ENCODE measurements around the gene PHF12.
"Not testable (repeated sequence)": the region's sequence is repeated elsewhere in the genome, so short reads cannot be mapped to it uniquely, and the experiment has no call there.

The PHF12 gene

DNA sequence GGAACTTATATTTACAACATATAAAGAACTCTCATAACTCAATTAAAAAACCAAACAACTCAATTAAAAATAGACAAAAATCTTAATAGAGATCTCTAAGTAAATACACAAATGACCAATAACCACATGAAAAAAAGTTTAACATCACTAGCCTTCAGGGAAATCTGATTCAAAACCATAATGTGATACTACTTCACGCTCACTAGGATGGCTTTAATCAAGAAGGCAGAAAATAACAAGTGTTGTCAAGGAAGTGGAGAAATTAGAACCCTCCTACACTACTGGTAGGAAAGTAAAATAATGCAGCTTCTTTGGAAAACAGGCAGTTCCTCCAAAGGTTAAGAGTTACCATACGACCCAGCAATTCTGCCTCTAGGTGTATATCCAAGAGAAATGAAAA lies 8.4 kb downstream of the PHF12 start:
- Mint-ChIP-seq H3K27me3 (no peaks in the 10 kb centered on the region), H3K27ac (no peak overlapping the region), H3K4me1 (ENCODE audit: low read depth) (peaks cover 60% of the 10 kb centered on the region), H3K9me3 (no peaks in the 10 kb centered on the region), H3K4me3 (no peak overlapping the region), H3K36me3 (ENCODE audit: low read depth) (peaks cover 74% of the 10 kb centered on the region)
- intact Hi-C loops (cut with micrococcal nuclease) = no loop called here

DNA sequence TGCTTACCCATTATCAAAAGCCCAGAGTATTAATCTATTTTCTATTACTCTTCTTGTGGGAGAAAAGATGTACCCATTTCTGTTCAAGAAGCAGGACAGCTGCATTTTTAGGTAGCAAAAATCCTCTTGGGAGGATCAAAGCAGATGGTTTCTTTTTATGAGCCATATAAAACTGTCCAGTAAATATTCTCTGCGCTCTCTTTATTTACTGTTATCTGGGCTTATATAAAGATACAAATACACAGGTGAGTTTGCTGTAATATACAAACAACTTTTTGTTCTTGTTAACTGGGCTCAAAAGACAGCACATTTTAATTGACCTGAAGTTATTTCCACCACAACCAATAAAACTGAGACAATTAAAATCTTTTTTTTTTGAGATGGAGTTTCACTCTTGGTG lies 10.1 kb downstream of the PHF12 start:
- peaks cover 65% of the 10 kb centered on the region for H3K4me1 Mint-ChIP-seq (ENCODE audit: low read depth)
- H3K9me3 Mint-ChIP-seq = no peaks in the 10 kb centered on the region
- intact Hi-C loops (cut with micrococcal nuclease) = no loop called here
- no peaks in the 10 kb centered on the region for H3K27me3 Mint-ChIP-seq
- no peak overlapping the region for H3K27ac Mint-ChIP-seq
- no peak overlapping the region for H3K4me3 Mint-ChIP-seq
- peaks cover 72% of the 10 kb centered on the region for H3K36me3 Mint-ChIP-seq (ENCODE audit: low read depth)

DNA sequence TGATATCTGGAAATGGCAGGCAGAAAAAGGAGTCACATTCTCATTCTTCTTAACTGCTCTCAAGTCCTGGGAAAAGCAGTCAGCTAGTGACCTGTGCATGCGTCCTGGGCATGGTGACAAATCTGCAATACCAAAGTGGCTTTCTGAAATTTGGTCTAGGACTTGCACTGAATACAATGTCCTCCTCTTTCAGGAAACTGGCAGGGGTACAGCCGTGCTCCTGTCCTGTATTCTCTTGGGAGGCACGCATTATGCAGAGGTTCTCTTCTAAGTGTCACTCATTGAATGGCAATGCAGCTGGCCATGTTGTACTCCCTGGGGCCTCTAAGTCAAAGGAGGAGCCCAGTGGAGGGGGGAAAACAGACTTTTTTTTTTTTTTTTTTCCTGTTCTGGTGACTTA lies 10.6 kb downstream of the PHF12 start:
- Mint-ChIP-seq H3K4me1 (ENCODE audit: low read depth) (peaks cover 59% of the 10 kb centered on the region), H3K9me3 (no peaks in the 10 kb centered on the region), H3K4me3 (no peak overlapping the region), H3K27me3 (no peaks in the 10 kb centered on the region), H3K27ac (no peak overlapping the region), H3K36me3 (ENCODE audit: low read depth) (peaks cover 71% of the 10 kb centered on the region)
- intact Hi-C loops (cut with micrococcal nuclease) = no loop called here

DNA sequence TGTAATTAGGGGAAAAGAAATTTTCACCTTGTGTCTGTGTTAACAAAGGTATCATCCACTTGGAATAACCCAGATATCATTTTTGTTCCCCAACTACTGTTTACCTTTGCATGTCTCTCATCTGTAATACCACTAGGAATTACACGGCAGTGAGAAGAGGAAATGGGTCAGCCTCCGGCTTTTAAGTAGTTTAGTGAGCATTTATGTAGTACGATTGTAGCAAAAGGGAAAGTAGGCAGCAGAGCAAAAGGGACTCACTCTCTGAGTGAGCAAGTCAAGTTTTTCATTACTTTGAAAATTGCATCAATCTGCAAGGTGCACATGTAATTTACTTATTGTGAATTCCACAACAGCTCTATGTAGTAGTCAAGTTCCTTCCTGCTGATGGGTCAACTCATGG lies 11.2 kb downstream of the PHF12 start:
- H3K9me3 Mint-ChIP-seq = no peaks in the 10 kb centered on the region
- H3K36me3 Mint-ChIP-seq (ENCODE audit: low read depth) = peaks cover 66% of the 10 kb centered on the region
- H3K4me1 Mint-ChIP-seq (ENCODE audit: low read depth) = peaks cover 54% of the 10 kb centered on the region
- intact Hi-C loops (cut with micrococcal nuclease) = no loop called here
- H3K27ac Mint-ChIP-seq = no peak overlapping the region
- H3K27me3 Mint-ChIP-seq = no peaks in the 10 kb centered on the region
- H3K4me3 Mint-ChIP-seq = no peak overlapping the region

DNA sequence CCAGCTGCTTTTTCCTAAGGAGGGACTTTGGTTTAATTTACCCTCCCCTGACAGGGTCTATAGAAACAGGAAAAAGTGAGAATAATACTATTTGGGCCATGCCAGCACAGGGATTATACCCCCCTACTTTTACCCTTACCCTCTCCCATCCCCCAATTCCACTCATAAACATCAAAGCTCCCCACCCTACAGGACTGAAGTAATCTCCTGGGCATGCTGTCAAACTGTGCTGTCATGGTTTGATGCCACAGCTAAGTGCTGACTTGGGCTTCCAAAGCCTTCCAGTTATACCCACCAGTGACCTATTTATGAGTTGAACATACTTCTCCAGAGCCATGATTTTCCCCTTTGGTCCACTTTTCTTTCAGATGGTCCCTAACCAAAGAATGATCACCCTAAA lies 12.8 kb downstream of the PHF12 start:
- intact Hi-C loops (cut with micrococcal nuclease) = no loop called here
- Mint-ChIP-seq H3K4me1 (ENCODE audit: low read depth) (peaks cover 48% of the 10 kb centered on the region), H3K4me3 (no peak overlapping the region), H3K36me3 (ENCODE audit: low read depth) (peaks cover 59% of the 10 kb centered on the region), H3K9me3 (no peaks in the 10 kb centered on the region), H3K27ac (no peak overlapping the region), H3K27me3 (no peaks in the 10 kb centered on the region)

DNA sequence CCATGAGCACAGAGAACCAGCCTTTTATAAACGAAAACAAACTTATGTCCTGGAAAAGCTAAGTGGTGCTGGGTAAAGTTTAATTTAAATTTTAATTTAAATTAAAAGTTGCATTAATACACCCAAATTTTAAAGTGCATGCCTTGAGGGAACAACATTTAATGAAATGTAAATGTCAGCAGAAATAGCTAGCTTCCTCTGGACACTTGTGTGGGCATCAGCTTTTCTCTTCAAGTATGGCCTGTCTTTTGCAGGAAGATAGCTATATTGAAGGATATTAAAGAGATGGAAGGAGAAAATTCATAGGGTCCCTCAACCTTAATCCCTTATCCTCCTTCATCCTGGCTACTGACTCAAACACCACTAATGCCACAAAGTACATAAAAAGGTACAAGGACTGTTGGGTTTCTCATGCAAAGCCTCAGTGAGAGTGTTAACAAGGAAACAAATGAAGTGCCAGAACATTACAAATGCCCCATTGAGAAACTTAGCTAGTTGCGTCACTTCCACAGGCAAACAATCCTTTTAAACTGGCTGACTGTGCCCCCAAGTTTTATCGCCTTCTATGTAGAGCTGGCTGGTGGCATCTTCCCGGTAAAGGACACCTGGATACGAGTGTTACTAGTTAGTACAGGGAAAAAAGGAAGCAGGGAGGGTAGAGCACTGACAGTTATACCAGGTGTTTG lies 14.1 kb downstream of the PHF12 start:
- Mint-ChIP-seq H3K36me3 (ENCODE audit: low read depth) (peaks cover 57% of the 10 kb centered on the region), H3K27me3 (no peaks in the 10 kb centered on the region), H3K27ac (no peak overlapping the region), H3K4me1 (ENCODE audit: low read depth) (peaks cover 46% of the 10 kb centered on the region), H3K9me3 (no peaks in the 10 kb centered on the region), H3K4me3 (no peak overlapping the region)
- intact Hi-C loops (cut with micrococcal nuclease) = no loop called here

DNA sequence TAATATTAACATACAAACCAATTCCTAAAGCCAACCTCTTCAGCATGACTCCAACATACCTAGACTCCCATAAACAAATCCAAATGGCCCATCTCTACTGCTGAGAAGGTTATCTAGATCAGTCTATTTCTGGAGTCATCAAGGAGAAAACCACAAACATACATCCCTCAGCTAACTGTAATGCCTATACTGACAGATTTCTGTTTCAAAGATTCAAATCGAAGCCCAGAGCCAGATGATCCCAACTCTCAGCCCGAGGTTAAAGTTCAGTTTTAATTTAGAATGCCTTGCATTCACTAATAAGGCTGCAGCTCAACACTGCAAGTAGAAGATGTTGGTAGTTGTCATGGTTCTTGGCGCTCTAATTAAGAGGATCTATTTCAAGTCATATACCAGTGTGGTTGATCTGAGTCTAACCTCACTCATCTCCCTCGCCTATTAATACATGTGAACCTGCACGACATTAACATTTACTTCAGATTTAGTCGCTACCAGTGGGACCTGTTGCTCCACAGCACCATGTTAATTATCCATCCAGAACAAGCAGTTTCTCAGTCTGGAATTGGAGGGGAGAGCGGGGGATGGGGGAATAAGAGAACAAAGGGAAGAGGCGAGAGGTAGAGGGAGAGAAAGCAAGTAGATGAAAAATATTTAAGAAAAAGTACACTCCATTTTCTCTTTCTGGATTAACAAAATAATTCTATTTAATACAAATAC lies 15.4 kb downstream of the PHF12 start:
- Mint-ChIP-seq H3K27ac (no peak overlapping the region), H3K27me3 (no peaks in the 10 kb centered on the region), H3K9me3 (no peaks in the 10 kb centered on the region), H3K4me3 (no peak overlapping the region), H3K36me3 (ENCODE audit: low read depth) (peaks cover 54% of the 10 kb centered on the region), H3K4me1 (ENCODE audit: low read depth) (peaks cover 38% of the 10 kb centered on the region)
- intact Hi-C loops (cut with micrococcal nuclease) = no loop called here

DNA sequence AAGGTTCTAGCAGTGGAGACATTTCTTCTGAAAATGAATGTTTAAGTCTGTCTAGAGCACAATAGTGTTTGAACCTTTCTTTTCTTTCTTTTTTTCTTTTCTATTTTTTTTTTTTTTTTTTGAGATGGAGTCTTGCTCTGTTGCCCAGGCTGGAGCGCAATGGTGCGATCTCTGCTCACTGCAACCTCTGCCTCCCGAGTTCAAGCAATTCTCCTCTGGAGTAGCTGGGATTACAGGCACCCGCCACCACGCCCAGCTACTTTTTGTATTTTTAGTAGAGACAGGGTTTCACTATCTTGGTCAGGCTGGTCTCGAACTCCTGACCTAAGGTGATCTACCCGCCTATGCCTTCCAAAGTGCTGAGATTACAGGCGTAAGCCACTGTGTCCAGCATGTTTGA lies 16.8 kb downstream of the PHF12 start:
- Mint-ChIP-seq H3K36me3 (ENCODE audit: low read depth) (peaks cover 56% of the 10 kb centered on the region), H3K4me1 (ENCODE audit: low read depth) (peaks cover 33% of the 10 kb centered on the region)
- H3K27me3 Mint-ChIP-seq; H3K4me3 Mint-ChIP-seq; H3K27ac Mint-ChIP-seq; intact Hi-C loops (cut with micrococcal nuclease); H3K9me3 Mint-ChIP-seq: not testable (repeated sequence)

DNA sequence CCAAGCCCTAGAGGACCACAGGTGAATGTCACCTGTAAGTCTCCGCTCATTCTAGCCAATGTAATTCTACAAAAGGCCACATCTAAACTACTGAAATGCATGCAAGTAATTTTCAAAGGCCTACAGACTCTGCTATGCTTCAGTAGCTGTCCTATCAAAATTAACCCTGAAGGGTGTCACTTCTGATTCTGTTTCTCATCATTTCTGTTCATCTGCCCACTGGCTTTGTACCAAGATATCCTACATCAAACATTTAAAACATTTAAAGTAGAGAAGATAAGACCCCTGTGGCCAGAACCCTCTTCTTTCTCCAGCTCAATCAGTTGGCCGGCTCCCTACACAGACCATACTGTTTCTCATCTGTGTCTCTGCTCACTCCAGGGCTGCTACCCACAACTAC lies 21.5 kb downstream of the PHF12 start:
- Mint-ChIP-seq H3K4me3 (no peak overlapping the region), H3K36me3 (ENCODE audit: low read depth) (peaks cover 77% of the 10 kb centered on the region), H3K27me3 (no peaks in the 10 kb centered on the region), H3K9me3 (no peaks in the 10 kb centered on the region), H3K27ac (no peak overlapping the region), H3K4me1 (ENCODE audit: low read depth) (peaks cover 46% of the 10 kb centered on the region)
- intact Hi-C loops (cut with micrococcal nuclease) = no loop called here

DNA sequence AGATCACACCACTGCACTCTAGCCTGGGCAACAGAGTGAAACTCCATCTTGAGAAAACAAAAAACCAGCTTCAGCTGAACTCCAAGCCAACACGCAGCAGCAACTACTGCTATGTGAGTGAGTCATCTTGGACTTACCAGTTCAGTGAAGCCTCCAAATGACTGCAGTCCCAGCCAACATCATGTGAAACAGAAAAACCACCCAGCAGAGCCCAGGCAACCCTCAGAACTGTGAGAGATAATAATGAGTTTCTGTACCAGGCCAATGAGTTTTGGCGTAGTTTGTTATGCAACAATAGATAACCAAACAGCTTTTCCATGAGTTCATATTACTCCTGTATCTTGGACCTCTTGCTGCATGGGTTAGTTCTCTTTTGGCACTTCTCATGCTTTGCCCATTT lies 23.3 kb downstream of the PHF12 start:
- H3K27ac Mint-ChIP-seq = no peak overlapping the region
- intact Hi-C loops (cut with micrococcal nuclease) = no loop called here
- no peaks in the 10 kb centered on the region for H3K27me3 Mint-ChIP-seq
- H3K4me3 Mint-ChIP-seq = no peak overlapping the region
- H3K4me1 Mint-ChIP-seq (ENCODE audit: low read depth) = peaks cover 55% of the 10 kb centered on the region
- H3K9me3 Mint-ChIP-seq = no peaks in the 10 kb centered on the region
- H3K36me3 Mint-ChIP-seq (ENCODE audit: low read depth) = peaks cover 86% of the 10 kb centered on the region

DNA sequence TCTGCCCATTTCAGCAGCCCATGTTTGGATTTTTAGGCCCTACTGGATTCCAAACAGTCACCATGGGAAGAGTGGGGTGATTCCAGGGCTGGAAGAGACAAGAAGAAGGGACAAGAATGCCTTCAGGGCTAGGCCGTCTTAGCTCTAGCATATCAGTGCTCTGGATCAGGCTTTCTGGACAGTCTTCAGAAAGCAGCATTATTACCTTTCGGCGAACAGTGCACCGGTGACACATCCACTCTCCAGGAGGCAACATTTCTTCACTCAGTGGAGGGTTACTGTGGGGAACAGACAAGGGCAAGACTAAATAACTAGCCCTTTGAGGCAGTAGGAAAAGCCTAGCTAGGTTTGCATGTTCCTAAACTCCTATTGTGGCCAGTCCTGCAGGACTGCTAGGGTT lies 24.5 kb downstream of the PHF12 start:
- intact Hi-C loops (cut with micrococcal nuclease) = no loop called here
- Mint-ChIP-seq H3K27ac (peak overlapping the region; percentile 57), H3K4me3 (no peak overlapping the region), H3K9me3 (no peaks in the 10 kb centered on the region), H3K4me1 (ENCODE audit: low read depth) (peaks cover 55% of the 10 kb centered on the region), H3K36me3 (ENCODE audit: low read depth) (peaks cover 86% of the 10 kb centered on the region), H3K27me3 (no peaks in the 10 kb centered on the region)

DNA sequence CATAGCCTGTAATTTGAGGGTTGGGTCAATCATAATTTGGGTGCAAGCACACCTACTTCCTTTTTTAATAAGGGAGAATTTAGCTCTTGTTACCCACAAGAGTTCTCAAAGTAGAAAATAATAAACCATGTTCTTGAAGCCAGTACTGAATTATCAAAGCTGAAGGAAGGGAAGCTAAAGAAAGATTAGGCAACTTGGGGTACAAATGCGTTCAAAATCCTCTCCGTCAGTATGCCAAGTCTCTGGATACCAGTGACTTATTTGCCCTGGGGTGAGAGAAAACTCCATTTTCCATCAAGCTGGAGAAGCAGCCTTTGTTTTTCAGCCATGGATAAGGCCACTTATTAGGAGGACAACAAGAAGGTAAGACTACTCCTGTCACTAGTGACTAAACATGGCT lies 25.0 kb downstream of the PHF12 start:
- peak overlapping the region; percentile 57 for H3K27ac Mint-ChIP-seq
- H3K36me3 Mint-ChIP-seq (ENCODE audit: low read depth) = peaks cover 86% of the 10 kb centered on the region
- peaks cover 55% of the 10 kb centered on the region for H3K4me1 Mint-ChIP-seq (ENCODE audit: low read depth)
- no peaks in the 10 kb centered on the region for H3K9me3 Mint-ChIP-seq
- intact Hi-C loops (cut with micrococcal nuclease) = no loop called here
- no peak overlapping the region for H3K4me3 Mint-ChIP-seq
- no peaks in the 10 kb centered on the region for H3K27me3 Mint-ChIP-seq

DNA sequence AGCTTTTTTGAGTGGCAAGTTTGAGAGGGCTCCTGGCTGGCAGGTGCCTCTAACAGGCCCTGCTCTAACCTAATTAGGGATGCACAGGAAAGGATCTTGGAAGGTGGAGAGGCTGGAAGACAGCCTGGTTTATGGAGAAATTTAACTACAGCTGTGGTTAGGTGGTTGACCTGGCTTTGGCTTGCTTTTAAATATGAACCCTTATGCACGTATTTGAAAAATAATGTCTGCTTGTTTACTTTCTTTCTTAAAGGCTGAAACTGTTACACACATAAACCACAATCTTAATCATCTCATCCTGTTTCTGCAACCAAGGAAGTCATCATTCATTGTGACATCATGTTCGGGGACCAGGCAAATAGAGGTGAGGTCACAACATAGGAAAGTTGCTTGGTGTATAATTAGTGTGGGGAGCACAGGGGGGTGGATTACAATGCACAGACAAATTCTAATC lies 25.4 kb downstream of the PHF12 start:
- H3K4me1 Mint-ChIP-seq (ENCODE audit: low read depth) = peaks cover 55% of the 10 kb centered on the region
- no peaks in the 10 kb centered on the region for H3K27me3 Mint-ChIP-seq
- peaks cover 89% of the 10 kb centered on the region for H3K36me3 Mint-ChIP-seq (ENCODE audit: low read depth)
- no peaks in the 10 kb centered on the region for H3K9me3 Mint-ChIP-seq
- no peak overlapping the region for H3K4me3 Mint-ChIP-seq
- peak overlapping the region; percentile 57 for H3K27ac Mint-ChIP-seq
- intact Hi-C loops (cut with micrococcal nuclease) = no loop called here

DNA sequence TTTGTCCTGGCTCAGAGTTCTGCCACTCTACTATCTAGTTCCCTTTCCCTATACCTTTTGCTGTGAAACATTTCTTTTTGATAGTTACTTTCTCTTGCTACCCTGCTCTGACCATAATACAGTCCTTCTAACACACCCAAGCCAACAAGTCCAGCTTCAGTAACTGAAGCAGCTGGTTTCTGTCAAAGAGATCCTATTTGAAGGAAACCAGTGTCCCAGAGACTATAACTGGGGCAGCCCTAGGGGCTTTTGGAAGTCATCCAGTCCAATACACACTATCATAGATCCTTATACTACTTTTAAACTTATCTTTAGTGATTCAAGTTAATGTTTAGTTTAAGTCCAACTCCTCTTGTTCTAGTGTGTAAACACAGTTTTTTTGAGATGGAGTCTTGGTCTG lies 31.1 kb downstream of the PHF12 start:
- H3K9me3 Mint-ChIP-seq = no peaks in the 10 kb centered on the region
- no peak overlapping the region for H3K4me3 Mint-ChIP-seq
- H3K27me3 Mint-ChIP-seq = no peaks in the 10 kb centered on the region
- H3K27ac Mint-ChIP-seq = no peak overlapping the region
- H3K4me1 Mint-ChIP-seq (ENCODE audit: low read depth) = peaks cover 13% of the 10 kb centered on the region
- peaks cover 98% of the 10 kb centered on the region for H3K36me3 Mint-ChIP-seq (ENCODE audit: low read depth)
- intact Hi-C loops (cut with micrococcal nuclease) = no loop called here

DNA sequence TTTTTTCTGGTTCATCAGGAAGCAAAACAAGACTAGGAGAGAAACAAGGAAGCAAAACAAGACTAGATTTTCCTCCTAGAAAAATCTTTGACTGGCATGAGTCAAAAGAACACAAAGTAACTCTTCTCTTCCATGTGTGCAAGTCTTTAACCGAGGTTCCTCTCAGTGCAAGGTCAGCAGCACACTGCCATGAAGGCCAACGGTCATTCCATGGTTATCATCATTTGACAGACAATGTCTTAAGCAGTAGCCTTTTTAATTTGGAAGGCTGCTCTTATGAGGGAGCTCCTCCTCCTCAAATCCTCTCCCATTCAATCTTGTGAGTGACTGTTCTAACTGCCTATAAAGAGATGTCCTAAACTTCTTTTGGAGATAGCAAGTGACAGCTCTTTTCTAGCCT lies 33.0 kb downstream of the PHF12 start:
- H3K36me3 Mint-ChIP-seq (ENCODE audit: low read depth) = peaks cover 98% of the 10 kb centered on the region

More for the DNA sequence above, 33.0 kb downstream of the PHF12 start:
- Mint-ChIP-seq H3K4me3 (no peak overlapping the region), H3K9me3 (no peaks in the 10 kb centered on the region), H3K4me1 (ENCODE audit: low read depth) (no peaks in the 10 kb centered on the region), H3K27me3 (no peaks in the 10 kb centered on the region), H3K27ac (no peak overlapping the region)
- intact Hi-C loops (cut with micrococcal nuclease) = loop anchor here (5.0 to 10.0 kb wide), 2 partner anchors 71 to 153 kb away; no protein-coding TSS in a partner anchor

Measured in dendritic cell treated with granulocyte-macrophage colony-stimulating factor and Interleukin-4, amounts not matched to agents 40 ng/mL and 50 ng/mL, for 4 days (primary cell).